ENCODE measurements around the gene SPINK9. TPM values are rescaled to one million over a fixed set of nuclear protein-coding genes. Genes with fewer than 3 reads are reported as not detected.

SPINK9 gene
- total RNA-seq, 1 donor from 2014 or later, result not detected

DNA sequence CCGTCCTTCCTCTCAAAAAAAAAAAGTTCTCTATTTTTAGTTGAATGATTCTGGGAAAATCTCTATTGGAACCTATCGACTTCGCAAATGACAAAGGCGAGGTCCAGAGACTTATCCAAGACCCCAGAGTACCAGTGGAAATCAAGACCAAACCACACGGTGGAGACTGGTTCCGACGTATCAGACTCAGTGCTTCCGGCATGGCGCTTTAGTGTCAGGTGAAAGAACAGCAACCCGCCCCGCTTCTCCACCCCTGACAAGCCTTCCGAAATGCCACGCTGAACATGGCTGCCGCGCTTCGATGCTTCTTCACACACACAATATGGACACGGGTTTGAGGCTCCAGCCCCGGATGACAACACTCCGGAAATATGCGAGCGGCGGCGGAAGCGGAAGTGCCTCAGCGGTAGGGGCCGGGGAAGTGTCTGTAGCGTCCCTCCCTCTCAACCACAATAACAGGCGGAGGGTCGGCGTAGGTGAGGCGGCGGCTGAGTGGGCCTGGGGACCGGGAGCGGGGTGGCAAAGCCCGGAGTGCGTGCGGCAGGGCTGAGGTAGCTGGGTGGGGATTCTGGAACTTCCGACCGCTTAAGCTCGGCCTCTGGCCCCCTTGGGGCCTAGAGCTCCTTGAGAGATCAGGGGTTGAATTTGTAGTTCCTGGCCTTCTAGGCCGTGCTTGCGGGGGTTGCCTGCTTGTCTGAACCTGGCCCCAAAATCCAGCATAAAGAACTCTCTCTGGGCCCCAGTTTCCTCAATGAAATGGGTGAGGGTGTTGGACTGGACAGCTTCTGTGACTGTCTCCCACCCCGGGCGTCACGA is 48.4 kb downstream of the SPINK9 start, which contains the start of gene FBXO38:
FBXO38 (plus strand) TSS at position 395 of the 816 bp plus-strand sequence. CDS start 10,819 bp downstream, outside the sequence.
- TF ChIP-seq, protein P1, sequence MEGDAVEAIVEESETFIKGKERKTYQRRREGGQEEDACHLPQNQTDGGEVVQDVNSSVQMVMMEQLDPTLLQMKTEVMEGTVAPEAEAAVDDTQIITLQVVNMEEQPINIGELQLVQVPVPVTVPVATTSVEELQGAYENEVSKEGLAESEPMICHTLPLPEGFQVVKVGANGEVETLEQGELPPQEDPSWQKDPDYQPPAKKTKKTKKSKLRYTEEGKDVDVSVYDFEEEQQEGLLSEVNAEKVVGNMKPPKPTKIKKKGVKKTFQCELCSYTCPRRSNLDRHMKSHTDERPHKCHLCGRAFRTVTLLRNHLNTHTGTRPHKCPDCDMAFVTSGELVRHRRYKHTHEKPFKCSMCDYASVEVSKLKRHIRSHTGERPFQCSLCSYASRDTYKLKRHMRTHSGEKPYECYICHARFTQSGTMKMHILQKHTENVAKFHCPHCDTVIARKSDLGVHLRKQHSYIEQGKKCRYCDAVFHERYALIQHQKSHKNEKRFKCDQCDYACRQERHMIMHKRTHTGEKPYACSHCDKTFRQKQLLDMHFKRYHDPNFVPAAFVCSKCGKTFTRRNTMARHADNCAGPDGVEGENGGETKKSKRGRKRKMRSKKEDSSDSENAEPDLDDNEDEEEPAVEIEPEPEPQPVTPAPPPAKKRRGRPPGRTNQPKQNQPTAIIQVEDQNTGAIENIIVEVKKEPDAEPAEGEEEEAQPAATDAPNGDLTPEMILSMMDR (IDR thresholded peaks at IDR 0.05; ENCODE audit: partially characterized antibody, unreplicated experiment), result no peak
- peak within 1 kb of the TSS; percentile 99 for H3K4me3 Mint-ChIP-seq (ENCODE audit: unreplicated experiment)
- H3K4me1 Mint-ChIP-seq (ENCODE audit: low read depth, unreplicated experiment), result peaks cover 14% of the 10 kb centered on the region
- peak within 1 kb of the TSS; percentile 99 for H3K27ac Mint-ChIP-seq (ENCODE audit: unreplicated experiment)
- peak; percentile 95 for DNase-seq
- no peaks in the 10 kb centered on the region for H3K36me3 Mint-ChIP-seq (ENCODE audit: unreplicated experiment)
- peaks cover 11% of the 10 kb centered on the region for H3K27me3 Mint-ChIP-seq (ENCODE audit: unreplicated experiment)
- peaks cover 12% of the 10 kb centered on the region for H3K9me3 Mint-ChIP-seq (ENCODE audit: unreplicated experiment)

DNA sequence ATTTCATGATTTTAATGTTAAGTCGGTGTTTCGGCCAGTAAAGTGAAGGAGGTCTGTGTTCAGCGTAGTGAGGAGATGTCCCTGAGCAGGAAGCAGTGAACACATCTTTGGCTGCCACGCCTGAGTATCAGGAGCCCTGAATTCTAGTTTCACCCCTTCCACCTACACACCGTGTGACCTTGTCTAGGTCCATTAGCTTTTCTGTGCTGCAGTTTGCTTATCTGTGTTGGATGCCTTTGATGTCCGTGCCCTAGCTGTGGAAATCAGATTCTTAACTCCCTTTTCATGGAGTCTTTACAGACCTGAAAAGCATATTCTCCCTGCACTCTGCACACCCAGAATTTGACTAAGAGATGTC is 49.0 kb downstream of the SPINK9 start:
- H3K36me3 Mint-ChIP-seq (ENCODE audit: unreplicated experiment), result no peaks in the 10 kb centered on the region
- peak overlapping the region; percentile 99 for H3K27ac Mint-ChIP-seq (ENCODE audit: unreplicated experiment)
- peak overlapping the region; percentile 99 for H3K4me3 Mint-ChIP-seq (ENCODE audit: unreplicated experiment)
- TF ChIP-seq, protein P1 (IDR thresholded peaks at IDR 0.05; ENCODE audit: partially characterized antibody, unreplicated experiment), result no peak
- H3K9me3 Mint-ChIP-seq (ENCODE audit: unreplicated experiment), result peaks cover 12% of the 10 kb centered on the region
- H3K4me1 Mint-ChIP-seq (ENCODE audit: low read depth, unreplicated experiment), result peaks cover 14% of the 10 kb centered on the region
- DNase-seq, result no peak
- peaks cover 11% of the 10 kb centered on the region for H3K27me3 Mint-ChIP-seq (ENCODE audit: unreplicated experiment)

DNA sequence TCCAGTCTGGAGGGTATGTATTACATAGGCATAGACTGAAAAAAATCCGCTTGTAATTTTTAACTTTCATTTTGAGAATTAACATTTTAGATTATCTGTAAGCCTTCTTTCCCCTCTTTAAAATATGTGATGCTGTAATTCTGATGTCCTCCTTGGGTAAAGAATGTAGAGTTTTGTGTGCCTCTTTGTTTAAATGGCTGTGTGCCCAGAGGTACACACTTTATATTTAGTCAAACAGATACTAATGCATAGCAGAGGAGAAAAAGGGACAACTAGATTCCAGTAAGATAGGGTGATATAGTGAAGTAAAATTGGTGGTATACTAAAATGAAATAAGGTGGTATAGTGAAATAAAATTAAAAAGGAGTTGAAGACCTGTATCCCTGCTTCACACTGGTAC is 49.7 kb downstream of the SPINK9 start:
- H3K27me3 Mint-ChIP-seq (ENCODE audit: unreplicated experiment), result peaks cover 11% of the 10 kb centered on the region
- DNase-seq, result no peak
- H3K9me3 Mint-ChIP-seq (ENCODE audit: unreplicated experiment), result peaks cover 12% of the 10 kb centered on the region
- no peaks in the 10 kb centered on the region for H3K36me3 Mint-ChIP-seq (ENCODE audit: unreplicated experiment)
- peak overlapping the region; percentile 99 for H3K4me3 Mint-ChIP-seq (ENCODE audit: unreplicated experiment)
- H3K4me1 Mint-ChIP-seq (ENCODE audit: low read depth, unreplicated experiment), result peaks cover 14% of the 10 kb centered on the region
- peak overlapping the region; percentile 99 for H3K27ac Mint-ChIP-seq (ENCODE audit: unreplicated experiment)
- TF ChIP-seq, protein P1 (IDR thresholded peaks at IDR 0.05; ENCODE audit: partially characterized antibody, unreplicated experiment), result no peak

DNA sequence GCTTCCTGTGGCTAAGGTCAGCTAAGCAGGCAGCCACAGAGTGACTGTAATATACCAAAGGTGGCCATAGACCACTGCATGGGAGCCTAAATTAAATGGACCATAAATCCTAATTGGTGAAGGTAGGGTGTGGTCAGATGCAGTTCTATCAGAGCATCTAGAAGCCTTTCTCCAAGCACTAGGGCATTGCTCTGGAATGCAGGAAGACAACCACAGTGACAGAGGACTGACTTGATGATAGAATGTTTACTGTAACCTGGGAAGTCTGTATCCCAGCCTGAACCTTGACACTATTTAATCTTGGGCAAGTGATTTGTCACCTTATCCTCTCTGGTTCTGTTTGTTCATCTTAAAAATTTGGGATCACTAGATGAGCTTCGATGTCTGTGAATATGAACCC is 50.7 kb downstream of the SPINK9 start:
- no peak for DNase-seq
- Mint-ChIP-seq H3K27ac (ENCODE audit: unreplicated experiment) (no peak overlapping the region), H3K4me1 (ENCODE audit: low read depth, unreplicated experiment) (peaks cover 23% of the 10 kb centered on the region), H3K27me3 (ENCODE audit: unreplicated experiment) (peaks cover 11% of the 10 kb centered on the region), H3K9me3 (ENCODE audit: unreplicated experiment) (peaks cover 14% of the 10 kb centered on the region), H3K4me3 (ENCODE audit: unreplicated experiment) (peak overlapping the region; percentile 99), H3K36me3 (ENCODE audit: unreplicated experiment) (no peaks in the 10 kb centered on the region)
- TF ChIP-seq, protein P1 (IDR thresholded peaks at IDR 0.05; ENCODE audit: partially characterized antibody, unreplicated experiment), result no peak

DNA sequence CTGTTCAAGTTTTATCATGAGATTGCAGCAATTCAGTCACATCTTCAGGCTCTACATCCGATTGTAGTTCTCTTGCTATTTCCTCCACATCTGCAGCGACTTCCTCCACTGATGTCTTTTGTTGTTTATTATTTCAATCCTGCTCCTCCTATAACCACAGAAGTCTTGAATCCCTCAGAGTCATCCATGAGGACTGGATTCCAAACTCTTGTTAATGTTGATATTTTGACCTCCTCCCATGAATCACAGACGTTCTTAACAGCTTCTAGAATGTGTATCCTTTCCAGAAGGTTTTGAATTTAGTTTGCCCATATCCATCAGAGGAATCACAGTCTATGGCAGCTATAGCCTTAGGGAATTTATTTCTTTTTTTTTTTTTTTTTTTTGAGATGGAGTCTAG is 52.0 kb downstream of the SPINK9 start:
- no peak for DNase-seq
- Mint-ChIP-seq H3K27ac (ENCODE audit: unreplicated experiment) (peak overlapping the region; percentile 50), H3K4me3 (ENCODE audit: unreplicated experiment) (peak overlapping the region; percentile 14), H3K4me1 (ENCODE audit: low read depth, unreplicated experiment) (peaks cover 31% of the 10 kb centered on the region), H3K36me3 (ENCODE audit: unreplicated experiment) (no peaks in the 10 kb centered on the region), H3K9me3 (ENCODE audit: unreplicated experiment) (peaks cover 15% of the 10 kb centered on the region), H3K27me3 (ENCODE audit: unreplicated experiment) (peaks cover 11% of the 10 kb centered on the region)
- TF ChIP-seq, protein P1 (IDR thresholded peaks at IDR 0.05; ENCODE audit: partially characterized antibody, unreplicated experiment), result no peak
